NCI-H510A treated with DMSO at 0.1 percent for 48 hours (cell line): Measurements from ENCODE around the gene AKNA.
A peak's percentile ranks its signal among the peaks of the same experiment; 100 is the strongest.

Experiments used
- DNase-seq: peaks from one replicate; lab custom pipeline; 2025; lab: John Stamatoyannopoulos, UW

AKNA gene

DNA sequence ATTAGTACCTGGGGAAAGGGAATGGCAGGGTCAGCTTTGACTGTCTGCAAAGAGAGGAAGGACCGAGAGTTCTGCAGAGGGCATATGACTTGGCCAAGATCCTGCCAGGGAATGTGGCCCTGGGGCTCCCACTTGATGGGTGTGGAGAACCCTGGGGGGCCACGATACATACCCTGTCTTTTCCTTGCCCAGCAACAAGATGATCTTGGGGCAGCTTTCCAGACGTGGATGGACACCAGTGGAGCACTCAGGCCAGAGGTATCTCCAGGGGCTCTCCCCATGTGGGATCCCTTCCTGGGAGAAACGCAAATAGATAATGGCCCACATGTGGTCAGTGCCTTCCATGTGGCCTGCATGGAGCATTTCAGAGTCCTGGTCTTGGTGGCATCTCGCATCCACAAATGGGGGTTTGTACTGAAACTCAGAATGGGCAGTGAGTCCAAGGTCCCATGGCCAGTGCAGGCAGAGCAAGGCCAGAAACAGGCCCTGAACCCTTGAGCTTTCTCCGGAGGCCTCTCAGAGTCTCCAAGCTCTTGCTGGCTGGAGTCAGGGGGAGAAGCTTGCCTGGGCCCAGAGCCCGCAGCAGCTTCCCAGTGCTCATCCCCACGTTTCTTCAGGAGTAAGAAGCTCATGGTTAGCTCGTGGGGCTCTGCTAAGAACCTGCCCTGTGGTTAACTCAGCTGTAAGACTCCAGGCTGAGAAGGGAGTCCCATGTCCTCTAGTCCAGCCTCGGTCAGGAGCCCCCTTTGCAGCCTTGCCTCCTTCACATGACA lies 83.2 kb downstream of the AKNA start:
- no peak for DNase-seq

GRCh38 chr9:114303977-114304376 lies 83.8 kb downstream of the AKNA start:
- no peak for DNase-seq

DNA sequence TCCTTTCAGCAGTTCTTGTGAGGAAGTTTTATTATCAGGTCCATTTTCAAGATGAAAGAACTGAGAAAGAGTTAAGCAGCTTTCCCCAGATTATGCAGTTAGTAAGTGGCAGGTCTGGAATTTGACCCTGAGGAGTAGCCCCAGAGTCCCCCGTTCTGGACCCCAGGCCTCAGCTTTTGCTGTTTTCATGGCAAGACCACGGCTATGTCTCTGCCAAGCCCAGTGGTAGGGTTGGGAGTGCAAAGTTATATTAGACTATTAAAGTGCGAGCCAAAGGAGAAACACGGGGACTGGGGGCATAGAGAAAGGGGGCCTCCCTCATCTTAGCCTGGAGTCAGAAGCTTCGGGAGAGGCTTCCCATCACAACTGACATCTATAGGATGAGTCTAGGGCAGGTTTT lies 84.2 kb downstream of the AKNA start:
- DNase-seq = no peak

- DNase-seq = no peak
Observed at GRCh38 chr9:114302727-114303126, 85.1 kb downstream of the AKNA start.

DNA sequence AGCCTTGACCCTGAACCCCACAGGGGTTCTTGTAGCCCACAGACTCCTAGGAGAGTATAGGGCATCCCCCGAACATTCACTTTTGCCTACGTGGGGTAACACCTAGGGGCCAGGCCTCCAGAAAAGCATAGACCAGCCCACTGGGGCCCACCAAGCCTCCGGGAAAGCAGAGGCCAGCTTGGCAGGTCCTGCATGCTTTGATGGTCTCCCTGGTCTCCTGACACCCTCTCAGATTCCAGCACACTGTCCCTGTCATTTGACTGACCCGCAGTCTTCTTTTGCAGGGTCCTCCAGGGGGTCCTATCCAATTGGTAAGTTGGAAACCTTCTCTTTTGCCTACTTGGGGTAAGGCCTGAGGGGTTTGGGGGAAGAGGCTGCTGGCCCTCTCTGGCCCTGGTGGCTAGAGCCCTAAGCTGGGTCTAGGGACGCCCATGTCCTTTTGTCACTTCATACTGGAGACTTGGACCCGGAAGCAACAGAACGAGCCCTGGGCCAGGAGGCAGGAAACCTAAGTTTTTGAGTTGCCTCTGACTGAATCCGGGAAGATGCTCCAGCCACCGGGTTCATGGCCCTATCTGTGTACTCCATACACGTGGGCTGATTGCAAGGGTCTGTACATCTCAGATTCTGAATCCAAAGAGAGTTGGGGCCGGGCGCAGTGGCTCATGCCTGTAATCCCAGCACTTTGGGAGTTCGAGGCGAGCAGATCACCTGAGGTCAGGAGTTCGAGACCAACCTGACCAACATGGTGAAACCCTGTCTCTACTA lies 85.8 kb downstream of the AKNA start:
- no peak for DNase-seq

DNA sequence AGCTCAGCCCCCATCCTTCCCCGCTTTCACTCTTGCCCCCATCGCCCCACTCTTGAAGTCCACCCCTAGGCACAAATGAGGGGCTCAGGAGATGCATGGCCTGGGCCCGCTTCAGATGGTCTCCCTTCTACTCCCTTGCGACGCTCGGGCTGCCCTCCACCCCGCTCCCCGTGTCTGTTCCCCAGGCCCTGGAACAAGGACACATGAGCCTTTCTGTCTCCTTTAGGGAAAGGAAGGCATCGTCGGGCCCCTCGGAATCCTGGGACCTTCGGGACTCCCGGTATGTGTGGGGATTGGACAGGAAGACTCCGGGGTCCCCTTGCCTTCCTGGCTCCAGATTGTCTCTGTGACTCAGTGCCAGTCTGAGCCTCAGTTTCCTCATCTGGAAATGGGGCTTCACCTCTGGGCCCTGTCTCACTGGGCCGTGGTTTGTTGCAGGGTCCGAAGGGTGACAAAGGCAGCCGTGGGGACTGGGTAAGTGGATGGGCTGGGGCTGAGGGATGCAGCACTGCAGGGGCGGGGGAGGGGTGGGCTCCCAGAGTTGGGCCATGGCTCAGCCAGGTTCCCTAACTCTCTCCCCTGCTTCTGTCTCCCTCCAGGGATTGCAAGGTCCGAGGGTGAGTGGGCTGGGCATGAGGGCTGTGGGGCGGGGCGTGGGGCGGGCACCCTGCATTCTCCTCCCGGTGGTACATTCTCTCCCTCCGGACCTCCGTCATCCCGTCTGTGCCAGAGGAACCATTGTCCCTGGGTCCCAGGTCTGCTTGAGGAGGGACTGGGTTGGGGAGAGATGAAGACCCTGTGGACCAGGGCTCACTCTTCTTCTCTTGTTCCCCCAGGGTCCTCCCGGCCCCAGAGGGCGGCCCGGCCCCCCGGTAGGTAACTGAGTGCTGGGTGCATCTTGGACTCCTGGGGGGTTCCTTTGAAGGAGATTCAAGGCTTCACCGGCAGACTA lies 86.7 kb downstream of the AKNA start:
- DNase-seq = no peak

DNA sequence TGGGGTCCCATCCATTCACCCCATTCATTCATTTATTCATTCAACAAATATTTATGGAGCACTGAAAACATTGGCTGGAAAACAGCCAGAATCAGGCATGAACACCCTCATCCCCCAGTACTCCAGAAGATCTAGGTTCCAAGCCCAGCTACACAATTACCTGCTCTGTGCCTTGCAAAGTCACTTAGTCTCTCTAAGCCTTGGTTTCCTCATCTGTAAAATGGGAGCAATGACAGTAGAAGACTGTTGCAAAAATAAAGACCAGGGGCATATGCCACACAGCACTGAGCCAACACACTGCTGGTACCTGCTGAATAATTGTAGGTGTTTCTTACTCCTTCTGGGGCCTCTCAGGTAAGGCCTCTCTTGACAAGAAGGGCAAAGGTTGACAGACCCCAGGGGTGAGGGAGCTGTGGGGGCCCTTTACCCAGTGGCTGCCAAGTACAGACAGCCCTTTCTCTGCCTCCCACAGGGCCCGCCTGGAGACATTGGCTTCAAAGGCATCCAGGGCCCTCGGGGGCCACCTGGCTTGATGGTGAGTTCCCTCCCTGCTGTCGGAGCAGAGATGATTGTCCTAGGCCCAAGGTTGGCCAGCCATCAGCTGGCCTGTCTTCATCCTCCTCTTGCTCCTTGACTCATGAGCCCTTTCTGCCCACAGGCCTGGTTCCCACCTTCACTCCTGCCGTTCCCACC lies 87.5 kb downstream of the AKNA start:
- no peak for DNase-seq

DNA sequence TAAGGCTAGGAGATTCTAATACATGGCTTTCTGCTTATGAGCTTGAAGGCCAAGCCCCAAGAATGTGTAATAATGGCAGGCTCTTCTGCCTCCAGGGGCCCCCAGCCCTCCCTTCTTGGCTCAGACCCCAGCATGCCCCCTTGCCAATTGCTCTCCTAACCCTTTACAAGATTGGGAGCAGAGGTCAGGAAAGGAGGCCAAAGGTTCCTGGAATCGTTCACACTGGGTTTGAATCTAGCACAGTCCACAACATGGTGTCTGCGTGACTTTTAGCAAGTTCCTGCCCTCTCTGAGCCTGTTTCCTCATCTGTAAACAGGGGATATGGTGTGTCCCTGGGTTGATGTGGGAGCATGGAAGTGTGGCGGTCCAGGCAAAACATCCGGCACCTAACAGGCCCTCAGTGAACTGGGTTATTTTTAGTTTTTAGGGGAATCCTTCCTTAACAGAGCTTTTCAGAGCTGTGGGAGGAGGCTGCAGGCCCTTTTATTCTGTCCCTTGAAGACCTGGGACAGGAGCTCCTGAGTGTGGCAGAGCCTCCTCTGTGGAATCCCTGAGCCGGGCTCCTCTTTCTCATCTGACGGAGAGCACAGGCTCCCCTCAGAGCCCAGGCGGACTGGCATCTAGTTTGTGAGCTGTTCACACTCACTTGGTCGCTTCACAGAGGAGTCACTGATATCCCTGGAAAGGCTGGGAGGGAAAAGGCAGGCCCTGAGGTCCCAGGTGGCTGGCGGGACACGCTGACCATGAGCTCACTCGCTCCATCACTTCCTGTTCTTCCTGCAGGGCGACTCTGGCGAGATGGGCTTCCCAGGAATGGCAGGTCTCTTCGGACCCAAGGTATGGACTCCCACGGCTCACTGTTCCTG lies 88.3 kb downstream of the AKNA start:
- no peak for DNase-seq

- DNase-seq = no peak
Observed at GRCh38 chr9:114296338-114296737, 91.4 kb downstream of the AKNA start.

DNA sequence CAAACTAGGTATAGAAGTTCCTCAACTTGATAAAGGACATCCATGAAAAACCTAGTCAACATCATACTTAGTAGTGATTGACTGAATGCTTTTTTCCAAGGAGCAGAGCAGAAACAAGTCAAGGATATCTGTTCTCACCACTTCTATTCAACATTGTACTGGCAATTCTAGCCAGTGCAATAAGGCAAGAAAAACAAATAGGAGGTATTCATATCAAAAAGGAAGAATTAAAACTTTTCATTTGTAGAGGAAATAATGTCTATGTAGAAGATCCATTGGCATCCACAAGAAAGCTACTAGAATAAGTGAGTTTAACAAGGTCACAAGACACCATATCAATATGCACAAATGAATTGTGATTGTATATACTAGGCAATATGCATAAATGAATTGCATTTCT lies 93.1 kb downstream of the AKNA start:
- no peak for DNase-seq

- no peak for DNase-seq
Observed at GRCh38 chr9:114291886-114292590, 95.7 kb downstream of the AKNA start.

- DNase-seq = peak; percentile 30
Observed at GRCh38 chr9:114291064-114291474, 96.7 kb downstream of the AKNA start.

DNA sequence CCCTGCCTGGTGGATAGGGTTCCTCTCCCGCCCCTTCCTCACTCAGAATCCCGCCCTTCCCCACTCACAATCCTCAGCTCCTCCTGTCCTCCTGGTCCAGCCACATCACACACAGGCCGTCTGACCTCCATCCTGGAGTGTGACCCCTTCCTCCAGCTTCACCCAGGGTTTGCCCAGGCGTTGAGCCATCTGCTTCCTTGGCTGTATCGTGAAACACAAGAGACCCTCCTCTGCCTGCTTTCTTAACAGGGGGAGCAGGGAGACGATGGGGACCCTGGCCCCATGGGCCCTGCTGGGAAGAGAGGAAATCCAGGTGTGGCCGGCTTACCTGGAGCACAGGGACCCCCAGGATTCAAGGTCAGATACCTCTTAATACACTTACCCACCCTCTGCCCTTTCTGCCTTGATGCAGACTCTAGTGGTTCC lies 97.2 kb downstream of the AKNA start:
- no peak for DNase-seq

- no peak for DNase-seq
Observed at GRCh38 chr9:114289571-114290481, 98.0 kb downstream of the AKNA start.

- DNase-seq = no peak
Observed at GRCh38 chr9:114289106-114289505, 98.7 kb downstream of the AKNA start.

DNA sequence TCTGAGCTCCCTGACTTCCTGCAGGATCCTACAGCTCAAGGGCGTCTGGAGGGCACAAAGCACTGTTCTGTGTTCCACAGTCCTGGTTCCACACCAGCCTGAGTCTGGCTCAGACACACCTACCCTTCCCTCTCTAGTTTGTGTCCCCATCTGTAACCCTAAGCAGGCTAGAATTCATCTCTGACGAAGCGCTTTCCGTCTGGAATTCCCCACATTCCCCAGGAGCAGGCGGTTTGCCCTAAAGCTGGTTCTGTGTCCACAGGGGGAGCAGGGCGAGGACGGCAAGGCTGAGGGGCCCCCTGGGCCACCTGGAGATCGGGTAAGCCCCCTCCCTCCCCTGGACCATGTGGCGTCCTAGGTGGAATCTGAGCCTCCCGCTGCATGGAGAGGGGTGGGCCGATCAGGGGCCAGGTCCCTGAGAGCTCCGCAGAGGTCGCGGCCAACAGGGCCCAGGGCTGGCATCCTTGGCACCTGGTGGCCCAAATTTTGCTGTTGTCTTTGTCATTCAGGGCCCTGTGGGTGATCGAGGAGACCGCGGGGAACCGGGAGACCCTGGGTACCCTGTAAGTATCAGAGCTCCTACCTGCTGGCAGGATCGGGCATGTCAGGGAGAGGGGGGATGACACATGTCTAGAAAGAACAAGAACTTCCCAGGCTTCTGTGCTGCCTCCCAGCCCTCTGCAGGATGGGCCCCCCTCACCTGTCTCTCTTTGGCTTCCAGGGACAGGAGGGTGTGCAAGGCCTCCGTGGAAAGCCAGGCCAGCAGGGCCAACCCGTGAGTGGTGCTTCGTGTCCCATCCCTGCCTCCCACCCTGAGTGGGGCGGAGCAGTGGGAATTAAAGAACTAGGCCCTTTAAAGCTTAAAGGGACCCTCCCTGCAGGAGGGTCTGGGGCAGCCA lies 99.3 kb downstream of the AKNA start:
- no peak for DNase-seq

DNA sequence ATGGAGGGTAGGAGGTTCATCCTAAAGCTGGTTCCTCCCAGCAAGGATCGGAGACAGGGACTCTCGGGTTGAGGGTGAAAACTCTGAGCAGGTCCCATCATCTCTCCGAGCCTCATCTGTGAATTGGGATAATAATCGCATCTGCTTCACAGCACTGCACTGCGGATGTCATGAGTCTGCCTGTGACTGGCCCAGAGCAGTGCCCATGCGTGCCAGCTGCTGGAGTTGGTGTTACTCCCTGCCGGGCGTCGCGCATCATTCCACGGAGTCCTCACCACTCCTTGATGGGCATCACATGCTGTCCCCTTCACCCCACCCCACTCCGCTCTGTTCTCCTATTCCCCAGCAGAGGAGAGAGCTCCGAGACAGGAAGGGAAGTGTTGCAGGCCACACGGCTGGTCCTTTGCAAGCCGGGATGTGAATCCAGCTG lies 100.0 kb downstream of the AKNA start:
- DNase-seq = no peak
